WERI-Rb-1 (cell line): ENCODE results near the gene PPIF.

Source experiments
- DNase-seq: peaks from one replicate; pipeline ENCODE4 v3.0.0-alpha.2; 2020
- H3K27ac ChIP-seq: fragments of 250-450 bp; sonication (Bioruptor Pico); 2 replicates; pipeline ENCODE4 v1.5.1; 2020; ENCODE audit warnings: mild to moderate bottlenecking, moderate library complexity
- H3K27me3 ChIP-seq: fragments of 250-450 bp; sonication (Bioruptor Pico); 2 replicates; pipeline ENCODE4 v1.5.1; 2021; ENCODE audit warnings: mild to moderate bottlenecking, low read depth, moderate library complexity; ENCODE audit not compliant: insufficient read depth, severe bottlenecking
- H3K36me3 ChIP-seq: fragments of 250-450 bp; sonication (Bioruptor Pico); 2 replicates; pipeline ENCODE4 v1.5.1; 2020; ENCODE audit warnings: mild to moderate bottlenecking, moderate library complexity
- H3K4me3 ChIP-seq: 2 replicates; pipeline ENCODE4 v1.5.1; 2011; ENCODE audit warnings: low read depth, mild to moderate bottlenecking, control low read depth, low read length
- H3K9me3 ChIP-seq: fragments of 250-450 bp; sonication (Bioruptor Pico); 2 replicates; pipeline ENCODE4 v1.5.1; 2021; ENCODE audit warnings: mild to moderate bottlenecking, moderate library complexity; ENCODE audit not compliant: severe bottlenecking
- TF ChIP-seq, protein P1 (sequence below): IDR thresholded peaks from 2 replicates; pipeline ENCODE4 v1.5.1; 2011; ENCODE audit warnings: low read depth, mild to moderate bottlenecking, control low read depth, inconsistent platforms, low read length

PPIF gene

DNA sequence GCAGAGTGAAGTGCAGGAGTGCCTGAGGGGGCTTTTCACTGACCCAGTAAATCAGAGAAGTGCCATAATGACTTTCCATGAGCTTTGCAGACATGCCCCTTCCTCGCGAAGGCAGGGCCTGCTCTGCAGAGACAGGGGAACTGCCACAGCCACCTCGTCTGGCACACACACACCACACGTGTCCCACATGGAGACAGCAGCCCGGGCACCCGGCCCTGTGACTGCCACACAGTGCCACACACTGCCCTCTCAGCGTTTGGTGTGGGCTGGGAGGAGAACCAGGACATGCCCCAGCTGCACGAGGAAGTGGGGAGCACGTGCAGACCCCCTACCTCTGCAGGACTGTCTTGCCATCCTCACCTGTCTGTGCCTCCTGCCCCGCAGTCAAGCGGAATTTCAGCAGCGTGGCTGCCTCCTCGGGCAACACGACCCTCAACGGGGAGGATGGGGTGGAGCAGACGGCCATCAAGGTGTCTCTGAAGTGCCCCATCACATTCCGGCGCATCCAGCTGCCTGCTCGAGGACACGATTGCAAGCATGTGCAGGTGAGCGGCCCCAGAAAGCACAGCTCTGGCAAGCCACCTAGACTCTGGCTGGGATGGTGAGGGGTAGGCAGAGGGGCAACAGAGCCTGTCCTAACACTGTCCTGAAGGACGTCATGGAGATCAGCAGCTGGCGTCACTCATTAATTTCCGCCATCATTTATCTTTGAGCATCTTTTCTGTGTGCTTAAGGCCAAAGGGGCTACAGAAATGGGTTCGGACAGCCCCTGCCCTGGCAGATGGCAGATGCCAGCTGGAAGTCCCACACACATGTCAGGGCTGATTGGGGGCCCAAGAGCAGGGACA, 43.4 kb upstream of the PPIF start:
- H3K9me3 ChIP-seq = no peaks in the 10 kb centered on the region
- no peak overlapping the region for H3K27ac ChIP-seq
- TF ChIP-seq, protein P1, sequence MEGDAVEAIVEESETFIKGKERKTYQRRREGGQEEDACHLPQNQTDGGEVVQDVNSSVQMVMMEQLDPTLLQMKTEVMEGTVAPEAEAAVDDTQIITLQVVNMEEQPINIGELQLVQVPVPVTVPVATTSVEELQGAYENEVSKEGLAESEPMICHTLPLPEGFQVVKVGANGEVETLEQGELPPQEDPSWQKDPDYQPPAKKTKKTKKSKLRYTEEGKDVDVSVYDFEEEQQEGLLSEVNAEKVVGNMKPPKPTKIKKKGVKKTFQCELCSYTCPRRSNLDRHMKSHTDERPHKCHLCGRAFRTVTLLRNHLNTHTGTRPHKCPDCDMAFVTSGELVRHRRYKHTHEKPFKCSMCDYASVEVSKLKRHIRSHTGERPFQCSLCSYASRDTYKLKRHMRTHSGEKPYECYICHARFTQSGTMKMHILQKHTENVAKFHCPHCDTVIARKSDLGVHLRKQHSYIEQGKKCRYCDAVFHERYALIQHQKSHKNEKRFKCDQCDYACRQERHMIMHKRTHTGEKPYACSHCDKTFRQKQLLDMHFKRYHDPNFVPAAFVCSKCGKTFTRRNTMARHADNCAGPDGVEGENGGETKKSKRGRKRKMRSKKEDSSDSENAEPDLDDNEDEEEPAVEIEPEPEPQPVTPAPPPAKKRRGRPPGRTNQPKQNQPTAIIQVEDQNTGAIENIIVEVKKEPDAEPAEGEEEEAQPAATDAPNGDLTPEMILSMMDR = no peak
- H3K4me3 ChIP-seq = no peak overlapping the region
- no peak for DNase-seq
- peaks cover 87% of the 10 kb centered on the region for H3K36me3 ChIP-seq
- H3K27me3 ChIP-seq = no peaks in the 10 kb centered on the region

DNA sequence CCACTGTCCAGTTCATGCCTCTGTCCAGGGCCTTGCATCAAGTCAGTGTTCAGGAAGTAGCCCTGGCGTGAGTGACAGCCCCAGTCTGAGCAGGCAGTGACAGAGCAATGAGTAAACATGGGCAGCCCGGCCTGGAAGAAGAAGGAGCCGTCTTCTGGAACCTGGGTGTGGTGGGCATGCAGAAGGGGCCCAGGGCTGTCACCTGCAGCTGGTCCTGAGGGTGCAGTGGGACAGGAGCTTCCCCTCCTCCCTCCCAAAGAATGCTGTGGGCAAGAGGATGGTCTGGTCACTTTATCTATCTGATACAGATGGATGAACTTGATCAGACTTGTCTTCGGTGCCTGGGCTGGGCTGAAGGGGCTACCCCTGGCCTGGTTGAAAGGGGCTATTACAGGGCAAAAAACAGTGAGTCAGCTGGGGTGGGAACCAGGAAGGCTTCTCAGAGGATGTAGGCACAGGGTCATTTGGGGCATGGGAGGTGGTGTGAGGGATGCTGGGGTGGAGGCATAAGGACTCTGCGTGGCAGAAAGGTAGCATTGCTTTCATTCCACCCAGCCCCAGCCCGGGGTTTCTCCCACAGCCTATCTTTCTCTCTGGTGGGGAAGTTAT, 42.7 kb upstream of the PPIF start:
- TF ChIP-seq, protein P1 = no peak
- Histone ChIP-seq H3K36me3 (peaks cover 87% of the 10 kb centered on the region), H3K4me3 (no peak overlapping the region)

DNA sequence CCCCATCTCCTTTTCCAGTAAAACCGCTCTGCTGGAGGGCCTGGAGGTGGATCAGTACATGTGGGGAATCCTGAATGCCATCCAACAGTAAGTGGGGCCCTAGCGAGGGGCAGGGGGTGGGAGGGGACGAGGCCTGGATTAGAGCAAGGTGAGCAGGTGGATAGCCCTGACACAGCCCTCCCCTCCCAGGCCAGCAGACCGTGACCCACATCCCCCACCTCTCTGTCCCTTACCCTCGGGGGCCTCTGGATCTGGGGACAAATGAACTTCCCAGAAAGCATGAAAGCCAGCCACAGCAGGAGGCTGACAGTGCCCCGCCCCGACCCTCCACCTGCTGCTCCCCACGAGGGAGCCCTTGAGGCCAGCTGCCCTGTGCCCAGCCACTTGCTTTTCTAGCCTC, 41.8 kb upstream of the PPIF start:
- Histone ChIP-seq H3K27me3 (no peaks in the 10 kb centered on the region), H3K27ac (no peak overlapping the region), H3K36me3 (peaks cover 82% of the 10 kb centered on the region), H3K9me3 (no peaks in the 10 kb centered on the region), H3K4me3 (no peak overlapping the region)
- TF ChIP-seq, protein P1 = no peak
- DNase-seq = no peak

More for the DNA sequence above, 42.7 kb upstream of the PPIF start:
- no peaks in the 10 kb centered on the region for H3K9me3 ChIP-seq
- H3K27ac ChIP-seq = no peak overlapping the region
- DNase-seq = no peak
- no peaks in the 10 kb centered on the region for H3K27me3 ChIP-seq

DNA sequence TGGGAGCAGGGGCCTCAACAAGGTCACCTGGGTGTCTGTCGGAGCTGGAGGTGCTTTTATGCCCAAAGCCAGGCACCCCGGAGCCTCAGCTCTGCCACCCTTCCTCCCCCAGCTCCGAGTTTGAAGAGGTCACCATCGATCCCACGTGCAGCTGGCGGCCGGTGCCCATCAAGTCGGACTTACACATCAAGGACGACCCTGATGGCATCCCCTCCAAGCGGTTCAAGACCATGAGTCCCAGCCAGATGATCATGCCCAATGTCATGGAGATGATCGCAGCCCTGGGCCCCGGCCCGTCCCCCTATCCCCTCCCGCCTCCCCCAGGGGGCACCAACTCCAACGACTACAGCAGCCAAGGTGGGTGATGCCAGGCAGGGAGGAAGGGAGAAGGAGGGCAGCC, 41.3 kb upstream of the PPIF start:
- H3K27me3 ChIP-seq = no peaks in the 10 kb centered on the region
- no peak overlapping the region for H3K27ac ChIP-seq
- no peak overlapping the region for H3K4me3 ChIP-seq
- H3K36me3 ChIP-seq = peaks cover 78% of the 10 kb centered on the region
- DNase-seq = no peak
- TF ChIP-seq, protein P1 = no peak
- no peaks in the 10 kb centered on the region for H3K9me3 ChIP-seq

DNA sequence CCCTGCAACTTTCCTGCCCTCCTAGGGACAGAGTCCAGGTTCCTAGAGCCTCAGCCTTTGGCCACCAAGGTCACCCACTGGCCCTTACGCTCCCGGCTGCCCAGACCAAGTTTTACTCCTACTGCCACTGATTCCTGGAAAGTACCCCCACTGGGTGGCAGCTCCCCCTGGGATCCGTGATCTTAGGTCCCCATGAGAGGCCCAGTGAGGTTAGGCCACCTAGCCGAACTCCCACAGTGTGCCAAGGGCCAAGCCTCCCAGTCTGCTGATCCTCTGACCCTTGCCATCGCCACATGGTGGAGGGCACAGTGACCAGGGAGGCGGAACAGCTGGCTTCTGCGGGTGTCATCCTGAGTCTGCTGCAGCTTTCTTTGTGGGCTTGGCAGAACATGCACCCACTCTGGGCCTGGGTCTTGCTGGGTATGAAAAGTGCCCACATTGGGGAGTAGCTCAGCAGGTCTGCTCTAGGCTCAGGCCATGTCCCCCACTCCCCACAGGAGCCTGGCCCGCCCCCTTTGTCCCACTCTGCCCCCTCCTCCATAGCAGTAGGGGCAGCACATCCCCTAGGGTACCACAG, 40.5 kb upstream of the PPIF start:
- Histone ChIP-seq H3K36me3 (peaks cover 71% of the 10 kb centered on the region), H3K27ac (no peak overlapping the region), H3K4me3 (no peak overlapping the region), H3K27me3 (no peaks in the 10 kb centered on the region), H3K9me3 (no peaks in the 10 kb centered on the region)
- no peak for DNase-seq
- TF ChIP-seq, protein P1 = no peak
